Ovary (tissue), 10 donors: ENCODE measurements around the gene PAPLN. TPM values are rescaled to one million over a fixed set of nuclear protein-coding genes. Genes with fewer than 3 reads are reported as not detected.

ENCODE experiments used
- DNase-seq, 5 donors: peaks; one replicate each; pipeline ENCODE4 v3.0.0-alpha.2; 2019 to 2020
- H3K27ac ChIP-seq, 2 donors: fragments of 200-600 bp; one replicate each; pipeline versions ENCODE4 v1.5.1 to v1.8.0; 2019 to 2022
- H3K27me3 ChIP-seq: fragments of 200-600 bp; one replicate; pipeline ENCODE4 v1.8.0; 2022
- H3K36me3 ChIP-seq: fragments of 200-600 bp; sonication (generic); one replicate; pipeline ENCODE4 v1.5.1; 2019
- H3K4me1 ChIP-seq: one replicate; pipeline ENCODE4 v1.8.1; 2013; ENCODE audit warnings: mild to moderate bottlenecking, moderate library complexity; ENCODE audit not compliant: insufficient read depth
- H3K4me3 ChIP-seq: fragments of 200-600 bp; sonication (generic); one replicate; pipeline ENCODE4 v1.5.1; 2017
- H3K9me3 ChIP-seq, 2 donors: fragments of 200-600 bp in 1 of 2; sonication (generic) in 1 of 2; one replicate each; pipeline versions ENCODE4 v1.5.1 to v1.8.1; 2013 to 2019; ENCODE audit warnings: mild to moderate bottlenecking in 1 of 2, moderate library complexity in 1 of 2
- EP300 ChIP-seq: sonication (generic); formaldehyde crosslinking; IDR thresholded peaks from one replicate; pipeline ENCODE4 v1.6.1; 2017; ENCODE audit warnings: antibody characterized with exemption
- POLR2A ChIP-seq: fragments of 450-650 bp; IDR thresholded peaks from one replicate; pipeline ENCODE4 v1.6.1; 2017; ENCODE audit warnings: antibody characterized with exemption, mild to moderate bottlenecking, moderate library complexity
- WGBS, 3 donors: extraction: QIAGEN DNeasy Blood & Tissue Kit in 1 of 3; methylation state at CpG; one replicate each; pipeline versions ENCODE4 v1.1.5 to v1.1.7; 2013 to 2017; 5-methylcytosine and 5-hydroxymethylcytosine counted together
- intact Hi-C, 4 donors: fragments of 100-400 bp; cut with DNase I; formaldehyde crosslinking; loops; one replicate each; pipeline versions ENCODE4 v1.11.0 to v1.15.1; 2022 to 2023
- long read RNA-seq, 3 donors: library from polyadenylated mRNA in 2 of 3; unstranded in 2 of 3; transcript quantifications; one replicate each; pipeline ENCODE4 v2.0.0 and lab custom pipeline, GENCODE V29; 2021 to 2026
- polyA plus RNA-seq, 2 donors: library from polyadenylated mRNA; stranded (reverse); fragments of 200-250 nt in 1 of 2; fragments of 350-450 nt in 1 of 2; fragmentation: Illumina TruSeq in 1 of 2; extraction: RNeasy Lipid Tissue Mini Kit (QIAGEN cat#74804) in 1 of 2; gene quantifications; one replicate each; pipeline ENCODE4 v1.2.3, GENCODE V29; 2013 to 2014
- total RNA-seq, 7 donors: library from RNA; depleted of rRNA in 2 of 7; stranded (reverse); fragments of >200 nt in 2 of 7; fragmentation: NEBNext Ultra II Directional in 3 of 7; extraction: Animal tissue kit (Norgen Biotek cat#: 25700) in 3 of 7; gene quantifications; one replicate each; pipeline versions ENCODE4 v1.1.0 to v1.2.4, GENCODE V29; 2016 to 2023
- TF ChIP-seq, protein P1 (sequence below), 3 donors: fragments of 450-650 bp in 2 of 3; fragments of 200-600 bp in 1 of 3; IDR thresholded peaks; one replicate each; pipeline versions ENCODE4 v1.5.1 to v1.8.0; 2016 to 2022; ENCODE audit warnings: antibody characterized with exemption in 3 of 3, mild to moderate bottlenecking in 1 of 3
- donor health status: DM: no; HTN: no; CAD: no; lungs with moderate emphysema.
- donor health status: DM: no; HTN: no; CAD: no.
- donor health status: Bipolar disorder and iron deficiency.
- donor health status: DM: yes; HTN: yes; CAD: no.
- donor health status: DM: no; HTN: no; CAD: no.
- donor health status: DM: yes; HTN: yes; CAD: no.

The PAPLN gene, protein sequence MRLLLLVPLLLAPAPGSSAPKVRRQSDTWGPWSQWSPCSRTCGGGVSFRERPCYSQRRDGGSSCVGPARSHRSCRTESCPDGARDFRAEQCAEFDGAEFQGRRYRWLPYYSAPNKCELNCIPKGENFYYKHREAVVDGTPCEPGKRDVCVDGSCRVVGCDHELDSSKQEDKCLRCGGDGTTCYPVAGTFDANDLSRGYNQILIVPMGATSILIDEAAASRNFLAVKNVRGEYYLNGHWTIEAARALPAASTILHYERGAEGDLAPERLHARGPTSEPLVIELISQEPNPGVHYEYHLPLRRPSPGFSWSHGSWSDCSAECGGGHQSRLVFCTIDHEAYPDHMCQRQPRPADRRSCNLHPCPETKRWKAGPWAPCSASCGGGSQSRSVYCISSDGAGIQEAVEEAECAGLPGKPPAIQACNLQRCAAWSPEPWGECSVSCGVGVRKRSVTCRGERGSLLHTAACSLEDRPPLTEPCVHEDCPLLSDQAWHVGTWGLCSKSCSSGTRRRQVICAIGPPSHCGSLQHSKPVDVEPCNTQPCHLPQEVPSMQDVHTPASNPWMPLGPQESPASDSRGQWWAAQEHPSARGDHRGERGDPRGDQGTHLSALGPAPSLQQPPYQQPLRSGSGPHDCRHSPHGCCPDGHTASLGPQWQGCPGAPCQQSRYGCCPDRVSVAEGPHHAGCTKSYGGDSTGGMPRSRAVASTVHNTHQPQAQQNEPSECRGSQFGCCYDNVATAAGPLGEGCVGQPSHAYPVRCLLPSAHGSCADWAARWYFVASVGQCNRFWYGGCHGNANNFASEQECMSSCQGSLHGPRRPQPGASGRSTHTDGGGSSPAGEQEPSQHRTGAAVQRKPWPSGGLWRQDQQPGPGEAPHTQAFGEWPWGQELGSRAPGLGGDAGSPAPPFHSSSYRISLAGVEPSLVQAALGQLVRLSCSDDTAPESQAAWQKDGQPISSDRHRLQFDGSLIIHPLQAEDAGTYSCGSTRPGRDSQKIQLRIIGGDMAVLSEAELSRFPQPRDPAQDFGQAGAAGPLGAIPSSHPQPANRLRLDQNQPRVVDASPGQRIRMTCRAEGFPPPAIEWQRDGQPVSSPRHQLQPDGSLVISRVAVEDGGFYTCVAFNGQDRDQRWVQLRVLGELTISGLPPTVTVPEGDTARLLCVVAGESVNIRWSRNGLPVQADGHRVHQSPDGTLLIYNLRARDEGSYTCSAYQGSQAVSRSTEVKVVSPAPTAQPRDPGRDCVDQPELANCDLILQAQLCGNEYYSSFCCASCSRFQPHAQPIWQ
- total RNA-seq (10 to 100 TPM in 6 of 7 donors, 1 to 10 TPM in 1; 4.6 to 35.4 (median 19.6) TPM), polyA plus RNA-seq (10 to 100 TPM in 1 of 2 donors, 1 to 10 TPM in 1; 9.3 to 18.3 TPM)
- long read RNA-seq, donor 1, partial matches to known transcripts = 3 of 32 reads
- long read RNA-seq, donor 1, other reads (novel, unspliced or antisense) = 29 of 32 reads
- long read RNA-seq, donor 2 = 0 reads
- long read RNA-seq, donor 3, full-length matches to known transcripts = 13 of 46 reads
- long read RNA-seq, donor 3, partial matches to known transcripts = 14 of 46 reads
- long read RNA-seq, donor 3, other reads (novel, unspliced or antisense) = 19 of 46 reads

DNA sequence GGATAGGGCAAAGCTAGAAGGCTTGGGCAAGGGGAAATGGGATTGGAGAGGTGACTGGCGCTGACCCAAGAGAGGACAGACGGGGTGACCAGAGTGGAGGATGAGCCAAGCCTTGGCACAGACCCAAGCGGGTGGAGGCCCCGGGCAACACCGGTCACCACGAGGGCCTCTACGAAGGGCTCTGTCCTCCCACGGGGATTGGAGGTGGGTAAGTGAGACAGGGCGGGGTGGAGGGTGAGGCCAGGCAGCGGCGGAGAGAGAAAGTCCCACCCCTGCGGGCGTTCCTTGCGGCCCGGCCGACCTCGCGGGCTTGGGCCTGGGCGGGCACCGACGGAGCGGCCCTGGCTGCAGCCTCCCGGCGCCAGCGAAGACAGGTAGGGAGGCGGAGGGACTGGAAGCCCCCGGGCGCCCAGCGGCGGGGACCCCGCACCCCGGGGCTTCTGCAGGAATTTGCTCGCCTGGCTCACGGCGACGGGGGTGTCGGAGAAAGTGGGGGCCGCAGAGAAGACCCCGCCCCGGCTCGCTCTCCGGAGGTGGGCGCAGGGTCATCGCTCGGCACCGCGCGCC, at the start of gene PAPLN:
PAPLN (plus strand) TSS at position 288 of the 567 bp plus-strand sequence. CDS start 2,273 bp downstream, outside the sequence.
- Histone ChIP-seq H3K27me3 (no peaks in the 10 kb centered on the region), H3K36me3 (no peaks in the 10 kb centered on the region), H3K9me3 (no peaks in the 10 kb centered on the region), H3K27ac (peak within 1 kb of the TSS; percentile 45 to 77), H3K4me1 (peaks cover 32% of the 10 kb centered on the region), H3K4me3 (peak within 1 kb of the TSS; percentile 49)
- WGBS, 3 donors = 3 to 6% (median 4%) methylated on average over 26 to 48 of the region's 48 CpGs
- DNase-seq = peak; percentile 51 to 67 (median 61)
- intact Hi-C loops = loop anchor here in 1 of 4 donors (10.0 kb wide), 1 partner anchor 53 kb away; no protein-coding TSS in a partner anchor
- TF ChIP-seq POLR2A (no peak), EP300 (no peak)
- TF ChIP-seq, protein P1, sequence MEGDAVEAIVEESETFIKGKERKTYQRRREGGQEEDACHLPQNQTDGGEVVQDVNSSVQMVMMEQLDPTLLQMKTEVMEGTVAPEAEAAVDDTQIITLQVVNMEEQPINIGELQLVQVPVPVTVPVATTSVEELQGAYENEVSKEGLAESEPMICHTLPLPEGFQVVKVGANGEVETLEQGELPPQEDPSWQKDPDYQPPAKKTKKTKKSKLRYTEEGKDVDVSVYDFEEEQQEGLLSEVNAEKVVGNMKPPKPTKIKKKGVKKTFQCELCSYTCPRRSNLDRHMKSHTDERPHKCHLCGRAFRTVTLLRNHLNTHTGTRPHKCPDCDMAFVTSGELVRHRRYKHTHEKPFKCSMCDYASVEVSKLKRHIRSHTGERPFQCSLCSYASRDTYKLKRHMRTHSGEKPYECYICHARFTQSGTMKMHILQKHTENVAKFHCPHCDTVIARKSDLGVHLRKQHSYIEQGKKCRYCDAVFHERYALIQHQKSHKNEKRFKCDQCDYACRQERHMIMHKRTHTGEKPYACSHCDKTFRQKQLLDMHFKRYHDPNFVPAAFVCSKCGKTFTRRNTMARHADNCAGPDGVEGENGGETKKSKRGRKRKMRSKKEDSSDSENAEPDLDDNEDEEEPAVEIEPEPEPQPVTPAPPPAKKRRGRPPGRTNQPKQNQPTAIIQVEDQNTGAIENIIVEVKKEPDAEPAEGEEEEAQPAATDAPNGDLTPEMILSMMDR (IDR thresholded peaks at IDR 0.05) = no peak

DNA sequence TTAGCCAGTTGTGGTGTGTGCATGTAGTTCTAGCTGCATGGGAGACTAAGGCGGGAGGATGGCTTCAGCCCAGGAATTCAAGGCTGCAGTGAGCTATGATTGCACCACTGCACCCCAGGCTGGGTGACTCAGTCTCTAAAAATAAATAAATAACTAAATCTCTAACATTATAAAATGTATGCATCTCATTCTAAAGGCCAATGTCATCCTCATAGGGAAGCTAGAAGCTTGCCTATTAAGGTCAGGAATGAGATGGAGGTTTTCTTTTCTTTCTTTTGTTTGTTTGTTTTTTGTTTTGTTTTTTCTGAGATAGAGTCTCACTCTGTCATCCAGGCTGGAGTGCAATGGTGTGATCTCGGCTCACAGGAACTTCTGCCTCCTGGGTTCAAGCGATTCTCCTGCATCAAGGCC, 48.8 kb upstream of the PAPLN start:
- H3K27ac ChIP-seq = no peak overlapping the region
- intact Hi-C loops = loop anchor here in 1 of 4 donors (10.0 kb wide), 1 partner anchor 46 kb away; the partner anchor contains the start of gene PAPLN
- H3K4me1 ChIP-seq = no peaks in the 10 kb centered on the region
- 76 to 84% (median 82%) methylated on average over 3 of the region's 3 CpGs for WGBS, 3 donors
- H3K36me3 ChIP-seq = no peaks in the 10 kb centered on the region
- H3K9me3 ChIP-seq = no peaks in the 10 kb centered on the region
- TF ChIP-seq, protein P1 (IDR thresholded peaks at IDR 0.05) = no peak
- no peak for TF ChIP-seq EP300
- no peak overlapping the region for H3K4me3 ChIP-seq
- peak in 1 of 5 donors; percentile 46 for DNase-seq
- no peaks in the 10 kb centered on the region for H3K27me3 ChIP-seq

DNA sequence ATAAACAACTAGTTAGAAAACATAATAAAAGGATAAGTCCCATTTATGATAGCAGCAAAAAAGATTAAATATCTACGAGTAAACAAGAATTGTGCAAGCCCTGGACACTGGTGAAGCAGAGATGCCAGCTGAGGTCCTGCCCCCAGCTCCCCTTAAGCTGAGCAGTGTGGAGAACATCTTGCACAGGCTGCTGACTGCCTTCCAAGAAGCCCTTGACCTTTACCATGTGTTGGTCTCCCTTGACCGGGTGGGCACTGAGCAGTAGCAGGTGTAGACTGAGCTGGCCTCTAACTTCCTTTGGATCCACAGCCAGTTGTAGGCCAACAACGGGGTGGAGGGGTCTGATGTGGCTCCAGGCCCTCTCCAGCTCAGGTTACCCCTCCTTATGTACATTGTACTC, 47.7 kb upstream of the PAPLN start:
- no peak overlapping the region for H3K4me3 ChIP-seq
- intact Hi-C loops = loop anchor here in 1 of 4 donors (10.0 kb wide), 1 partner anchor 45 kb away; the partner anchor contains the start of gene PAPLN
- no peak overlapping the region for H3K27ac ChIP-seq
- 60 to 85% (median 63%) methylated on average over 3 of the region's 3 CpGs for WGBS, 3 donors
- H3K9me3 ChIP-seq = no peaks in the 10 kb centered on the region
- no peak for DNase-seq
- no peaks in the 10 kb centered on the region for H3K27me3 ChIP-seq
- no peaks in the 10 kb centered on the region for H3K4me1 ChIP-seq
- H3K36me3 ChIP-seq = no peaks in the 10 kb centered on the region
- no peak for TF ChIP-seq POLR2A
- no peak for TF ChIP-seq EP300
- TF ChIP-seq, protein P1 (IDR thresholded peaks at IDR 0.05) = no peak
